ENCODE results near the gene LRRC9.

Gene LRRC9

GRCh38 chr14:60058087-60058486, 138.1 kb downstream of the LRRC9 start:
- no peaks in the 10 kb centered on the region for H3K36me3 ChIP-seq (ENCODE audit: control insufficient read depth in 2 of 2, insufficient read depth in 2 of 2, low read length in 2 of 2)
- no peak overlapping the region for H3K27ac ChIP-seq (ENCODE audit: low read length)
- no peak overlapping the region for H3K9ac ChIP-seq (ENCODE audit: low read length in 2 of 2)
- H3K27me3 ChIP-seq (ENCODE audit: control insufficient read depth in 1 of 2, insufficient read depth in 2 of 2, low read length in 2 of 2) = no peaks in the 10 kb centered on the region
- no peaks in the 10 kb centered on the region for H3K4me1 ChIP-seq (ENCODE audit: control insufficient read depth, insufficient read depth, low read length)
- H3K4me3 ChIP-seq (ENCODE audit: low read length in 2 of 2) = no peak overlapping the region
- no peaks in the 10 kb centered on the region for H3K9me3 ChIP-seq (ENCODE audit: control insufficient read depth in 2 of 2, low read length in 2 of 2)

DNA sequence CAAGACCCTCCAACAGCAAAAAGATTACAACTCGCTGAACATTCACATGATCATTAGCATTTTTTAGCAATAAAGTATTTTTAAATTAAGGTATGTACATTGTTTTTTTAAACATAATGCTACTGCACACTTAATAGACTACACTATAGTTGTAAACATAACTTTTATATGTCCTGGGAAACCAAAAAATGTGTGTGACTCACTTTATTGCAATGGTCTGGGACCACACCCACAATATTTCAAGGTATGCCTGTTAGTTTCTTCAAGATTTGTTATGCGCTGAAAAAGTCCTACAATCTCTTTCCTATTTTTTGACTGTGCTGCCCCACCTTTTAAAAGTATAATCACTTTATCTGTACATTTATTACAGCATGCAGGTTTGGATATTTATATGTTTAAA, 141.4 kb downstream of the LRRC9 start:
- Histone ChIP-seq H3K27ac (ENCODE audit: low read length) (no peak overlapping the region), H3K9me3 (ENCODE audit: control insufficient read depth in 2 of 2, low read length in 2 of 2) (no peaks in the 10 kb centered on the region), H3K36me3 (ENCODE audit: control insufficient read depth in 2 of 2, insufficient read depth in 2 of 2, low read length in 2 of 2) (no peaks in the 10 kb centered on the region), H3K9ac (ENCODE audit: low read length in 2 of 2) (no peak overlapping the region), H3K27me3 (ENCODE audit: control insufficient read depth in 1 of 2, insufficient read depth in 2 of 2, low read length in 2 of 2) (no peaks in the 10 kb centered on the region), H3K4me3 (ENCODE audit: low read length in 2 of 2) (no peak overlapping the region), H3K4me1 (ENCODE audit: control insufficient read depth, insufficient read depth, low read length) (no peaks in the 10 kb centered on the region)

GRCh38 chr14:60064491-60065072, 144.6 kb downstream of the LRRC9 start:
- H3K4me1 ChIP-seq (ENCODE audit: control insufficient read depth, insufficient read depth, low read length) = no peaks in the 10 kb centered on the region
- no peak overlapping the region for H3K9ac ChIP-seq (ENCODE audit: low read length in 2 of 2)
- no peak overlapping the region for H3K27ac ChIP-seq (ENCODE audit: low read length)

GRCh38 chr14:60067882-60068281, 147.9 kb downstream of the LRRC9 start:
- Histone ChIP-seq H3K4me1 (ENCODE audit: control insufficient read depth, insufficient read depth, low read length) (no peaks in the 10 kb centered on the region), H3K4me3 (ENCODE audit: low read length in 2 of 2) (no peak overlapping the region), H3K36me3 (ENCODE audit: control insufficient read depth in 2 of 2, insufficient read depth in 2 of 2, low read length in 2 of 2) (no peaks in the 10 kb centered on the region), H3K27ac (ENCODE audit: low read length) (no peak overlapping the region), H3K27me3 (ENCODE audit: control insufficient read depth in 1 of 2, insufficient read depth in 2 of 2, low read length in 2 of 2) (no peaks in the 10 kb centered on the region), H3K9me3 (ENCODE audit: control insufficient read depth in 2 of 2, low read length in 2 of 2) (no peaks in the 10 kb centered on the region), H3K9ac (ENCODE audit: low read length in 2 of 2) (no peak overlapping the region)

More at GRCh38 chr14:60064491-60065072, 144.6 kb downstream of the LRRC9 start:
- no peak overlapping the region for H3K4me3 ChIP-seq (ENCODE audit: low read length in 2 of 2)
- H3K36me3 ChIP-seq (ENCODE audit: control insufficient read depth in 2 of 2, insufficient read depth in 2 of 2, low read length in 2 of 2) = no peaks in the 10 kb centered on the region
- H3K9me3 ChIP-seq (ENCODE audit: control insufficient read depth in 2 of 2, low read length in 2 of 2) = no peaks in the 10 kb centered on the region
- no peaks in the 10 kb centered on the region for H3K27me3 ChIP-seq (ENCODE audit: control insufficient read depth in 1 of 2, insufficient read depth in 2 of 2, low read length in 2 of 2)

DNA sequence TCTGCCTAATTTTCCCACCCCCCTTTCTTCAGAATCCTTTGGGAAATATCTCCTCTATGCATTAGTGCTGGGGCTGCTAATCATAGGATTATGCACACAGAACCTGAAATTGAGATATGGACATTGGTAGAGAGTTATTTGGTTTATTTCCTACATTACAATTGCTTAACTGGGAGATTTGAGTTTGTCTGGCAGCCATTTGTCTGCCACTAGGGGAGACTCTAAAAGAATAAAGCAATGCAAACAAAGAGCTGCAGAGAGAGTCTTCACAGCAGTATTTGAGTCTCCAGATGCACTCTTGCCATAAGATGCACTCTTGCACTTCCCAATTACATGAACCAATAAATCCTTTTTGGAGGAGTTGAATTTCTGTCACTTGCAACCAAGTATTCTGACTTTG, 159.8 kb downstream of the LRRC9 start:
- Histone ChIP-seq H3K9me3 (ENCODE audit: control insufficient read depth in 2 of 2, low read length in 2 of 2) (no peaks in the 10 kb centered on the region), H3K4me3 (ENCODE audit: low read length in 2 of 2) (no peak overlapping the region), H3K36me3 (ENCODE audit: control insufficient read depth in 2 of 2, insufficient read depth in 2 of 2, low read length in 2 of 2) (no peaks in the 10 kb centered on the region), H3K4me1 (ENCODE audit: control insufficient read depth, insufficient read depth, low read length) (no peaks in the 10 kb centered on the region), H3K27me3 (ENCODE audit: control insufficient read depth in 1 of 2, insufficient read depth in 2 of 2, low read length in 2 of 2) (no peaks in the 10 kb centered on the region), H3K9ac (ENCODE audit: low read length in 2 of 2) (no peak overlapping the region), H3K27ac (ENCODE audit: low read length) (no peak overlapping the region)

DNA sequence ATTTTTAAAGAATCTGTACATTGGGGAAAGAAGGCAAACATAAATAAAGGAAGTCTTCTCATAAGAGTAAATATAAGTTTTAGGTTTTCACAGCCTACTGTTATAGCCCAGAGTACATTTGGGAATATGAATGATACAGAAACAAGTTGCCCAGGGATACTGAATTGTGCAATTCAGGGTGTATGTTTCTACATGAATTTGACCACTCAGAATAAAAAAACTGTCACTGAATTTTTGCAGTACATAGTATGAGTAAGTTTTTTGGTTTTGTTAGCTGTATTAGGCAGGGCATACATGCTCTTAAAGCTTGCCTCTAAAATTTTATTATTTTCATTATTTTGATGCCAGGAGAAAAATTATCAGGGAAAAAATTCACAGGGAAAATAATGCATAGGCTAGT, 165.1 kb downstream of the LRRC9 start:
- Histone ChIP-seq H3K9me3 (ENCODE audit: control insufficient read depth in 2 of 2, low read length in 2 of 2) (no peaks in the 10 kb centered on the region), H3K9ac (ENCODE audit: low read length in 2 of 2) (no peak overlapping the region), H3K27me3 (ENCODE audit: control insufficient read depth in 1 of 2, insufficient read depth in 2 of 2, low read length in 2 of 2) (no peaks in the 10 kb centered on the region), H3K4me3 (ENCODE audit: low read length in 2 of 2) (no peak overlapping the region), H3K36me3 (ENCODE audit: control insufficient read depth in 2 of 2, insufficient read depth in 2 of 2, low read length in 2 of 2) (no peaks in the 10 kb centered on the region), H3K4me1 (ENCODE audit: control insufficient read depth, insufficient read depth, low read length) (no peaks in the 10 kb centered on the region), H3K27ac (ENCODE audit: low read length) (no peak overlapping the region)

DNA sequence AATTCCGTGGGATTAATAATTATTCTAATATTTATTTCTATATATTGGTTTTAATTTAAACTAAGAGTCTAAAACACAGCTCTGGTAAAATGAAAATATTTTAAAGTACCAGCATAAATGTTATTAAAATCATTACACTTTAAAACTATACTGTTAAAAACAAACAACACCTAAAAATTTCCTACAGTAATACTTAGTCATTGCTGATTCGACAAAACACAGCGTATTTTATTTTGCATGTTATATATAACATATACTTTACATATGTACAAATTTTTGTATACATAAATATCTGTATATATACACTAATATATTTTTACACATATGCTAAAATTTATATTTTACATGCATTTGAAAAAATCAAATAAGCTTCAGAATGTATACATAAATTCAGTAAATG, 165.7 kb downstream of the LRRC9 start:
- Histone ChIP-seq H3K9me3 (ENCODE audit: control insufficient read depth in 2 of 2, low read length in 2 of 2) (no peaks in the 10 kb centered on the region), H3K9ac (ENCODE audit: low read length in 2 of 2) (no peak overlapping the region), H3K27me3 (ENCODE audit: control insufficient read depth in 1 of 2, insufficient read depth in 2 of 2, low read length in 2 of 2) (no peaks in the 10 kb centered on the region), H3K4me3 (ENCODE audit: low read length in 2 of 2) (no peak overlapping the region), H3K36me3 (ENCODE audit: control insufficient read depth in 2 of 2, insufficient read depth in 2 of 2, low read length in 2 of 2) (no peaks in the 10 kb centered on the region), H3K4me1 (ENCODE audit: control insufficient read depth, insufficient read depth, low read length) (no peaks in the 10 kb centered on the region), H3K27ac (ENCODE audit: low read length) (no peak overlapping the region)

DNA sequence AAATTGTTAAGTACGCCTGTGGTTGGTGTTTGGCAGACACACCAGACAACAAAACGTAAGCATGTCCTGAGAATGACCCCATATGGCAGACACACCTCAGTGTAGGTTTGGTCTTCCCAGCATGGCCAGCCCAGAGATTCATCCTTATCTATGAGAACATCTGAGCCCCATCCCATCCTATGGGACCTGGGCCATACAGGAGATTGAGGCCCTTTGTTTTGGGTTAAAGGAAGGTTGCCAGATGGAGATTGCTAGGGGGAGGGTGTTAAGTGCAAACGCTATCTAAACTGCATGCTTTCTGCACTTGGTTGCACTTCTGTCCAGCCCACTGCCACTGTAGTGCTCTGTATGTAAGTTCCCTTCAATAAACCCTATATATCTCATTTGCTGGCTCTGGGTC, 167.7 kb downstream of the LRRC9 start:
- Histone ChIP-seq H3K27me3 (ENCODE audit: control insufficient read depth in 1 of 2, insufficient read depth in 2 of 2, low read length in 2 of 2) (no peaks in the 10 kb centered on the region), H3K9me3 (ENCODE audit: control insufficient read depth in 2 of 2, low read length in 2 of 2) (no peaks in the 10 kb centered on the region), H3K36me3 (ENCODE audit: control insufficient read depth in 2 of 2, insufficient read depth in 2 of 2, low read length in 2 of 2) (no peaks in the 10 kb centered on the region), H3K4me3 (ENCODE audit: low read length in 2 of 2) (no peak overlapping the region), H3K9ac (ENCODE audit: low read length in 2 of 2) (no peak overlapping the region), H3K27ac (ENCODE audit: low read length) (no peak overlapping the region), H3K4me1 (ENCODE audit: control insufficient read depth, insufficient read depth, low read length) (no peaks in the 10 kb centered on the region)

- peaks cover 2% of the 10 kb centered on the region for H3K4me1 ChIP-seq (ENCODE audit: control insufficient read depth, insufficient read depth, low read length)
- no peaks in the 10 kb centered on the region for H3K36me3 ChIP-seq (ENCODE audit: control insufficient read depth in 2 of 2, insufficient read depth in 2 of 2, low read length in 2 of 2)
- no peak overlapping the region for H3K9ac ChIP-seq (ENCODE audit: low read length in 2 of 2)
- H3K27ac ChIP-seq (ENCODE audit: low read length) = no peak overlapping the region
- no peaks in the 10 kb centered on the region for H3K9me3 ChIP-seq (ENCODE audit: control insufficient read depth in 2 of 2, low read length in 2 of 2)
- no peaks in the 10 kb centered on the region for H3K27me3 ChIP-seq (ENCODE audit: control insufficient read depth in 1 of 2, insufficient read depth in 2 of 2, low read length in 2 of 2)
- no peak overlapping the region for H3K4me3 ChIP-seq (ENCODE audit: low read length in 2 of 2)
Observed at GRCh38 chr14:60089221-60089620, 169.3 kb downstream of the LRRC9 start.

DNA sequence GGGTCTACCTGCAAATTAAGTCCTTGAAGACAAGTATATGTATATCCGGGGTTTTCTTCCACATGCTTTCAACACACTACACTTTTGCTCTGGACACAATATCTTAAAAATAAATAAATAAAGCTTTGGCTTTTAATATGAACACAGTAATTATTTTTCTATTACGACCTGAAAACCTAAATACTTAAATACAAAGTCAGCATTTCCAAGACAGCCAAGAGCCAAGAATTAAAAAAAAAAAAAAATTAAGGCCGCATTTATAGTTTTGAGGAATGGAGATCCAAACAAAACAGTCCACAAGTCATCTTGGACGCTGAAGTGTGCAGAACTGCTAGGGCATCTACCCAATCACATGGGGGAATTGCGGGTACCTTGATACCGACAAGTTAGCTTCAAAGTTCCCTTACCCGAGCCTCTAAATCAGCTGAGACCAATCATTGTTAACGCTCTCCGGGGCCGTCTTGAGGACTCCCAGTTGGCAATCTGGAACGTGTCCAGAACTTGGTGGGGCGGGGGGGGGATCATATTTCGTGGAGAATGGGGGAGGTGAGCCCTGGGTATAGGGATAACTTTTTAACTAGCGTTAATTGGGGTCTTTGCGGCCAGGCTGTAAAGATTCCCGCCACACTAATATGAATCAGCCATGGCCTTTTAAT, 171.0 kb downstream of the LRRC9 start:
- H3K27ac ChIP-seq (ENCODE audit: low read length) = peak overlapping the region; percentile 96
- H3K9me3 ChIP-seq (ENCODE audit: control insufficient read depth in 2 of 2, low read length in 2 of 2) = no peaks in the 10 kb centered on the region
- H3K9ac ChIP-seq (ENCODE audit: low read length in 2 of 2) = peak overlapping the region; percentile 96
- peaks cover 6% of the 10 kb centered on the region for H3K4me1 ChIP-seq (ENCODE audit: control insufficient read depth, insufficient read depth, low read length)
- H3K27me3 ChIP-seq (ENCODE audit: control insufficient read depth in 1 of 2, insufficient read depth in 2 of 2, low read length in 2 of 2) = no peaks in the 10 kb centered on the region
- no peaks in the 10 kb centered on the region for H3K36me3 ChIP-seq (ENCODE audit: control insufficient read depth in 2 of 2, insufficient read depth in 2 of 2, low read length in 2 of 2)
- peak overlapping the region; percentile 91 to 99 for H3K4me3 ChIP-seq (ENCODE audit: low read length in 2 of 2)
